GM12872 (cell line): ENCODE data around the gene INTS14.

Source experiments
- TF ChIP-seq, protein P1 (sequence below): IDR thresholded peaks from 3 replicates; pipeline ENCODE4 v1.5.1; 2011; ENCODE audit warnings: low read depth, mild to moderate bottlenecking, low read length, moderate library complexity; ENCODE audit not compliant: insufficient read depth

Gene INTS14

GRCh38 chr15:65599677-65600076, 11.3 kb downstream of the INTS14 start:
- TF ChIP-seq, protein P1, sequence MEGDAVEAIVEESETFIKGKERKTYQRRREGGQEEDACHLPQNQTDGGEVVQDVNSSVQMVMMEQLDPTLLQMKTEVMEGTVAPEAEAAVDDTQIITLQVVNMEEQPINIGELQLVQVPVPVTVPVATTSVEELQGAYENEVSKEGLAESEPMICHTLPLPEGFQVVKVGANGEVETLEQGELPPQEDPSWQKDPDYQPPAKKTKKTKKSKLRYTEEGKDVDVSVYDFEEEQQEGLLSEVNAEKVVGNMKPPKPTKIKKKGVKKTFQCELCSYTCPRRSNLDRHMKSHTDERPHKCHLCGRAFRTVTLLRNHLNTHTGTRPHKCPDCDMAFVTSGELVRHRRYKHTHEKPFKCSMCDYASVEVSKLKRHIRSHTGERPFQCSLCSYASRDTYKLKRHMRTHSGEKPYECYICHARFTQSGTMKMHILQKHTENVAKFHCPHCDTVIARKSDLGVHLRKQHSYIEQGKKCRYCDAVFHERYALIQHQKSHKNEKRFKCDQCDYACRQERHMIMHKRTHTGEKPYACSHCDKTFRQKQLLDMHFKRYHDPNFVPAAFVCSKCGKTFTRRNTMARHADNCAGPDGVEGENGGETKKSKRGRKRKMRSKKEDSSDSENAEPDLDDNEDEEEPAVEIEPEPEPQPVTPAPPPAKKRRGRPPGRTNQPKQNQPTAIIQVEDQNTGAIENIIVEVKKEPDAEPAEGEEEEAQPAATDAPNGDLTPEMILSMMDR, result no peak

- TF ChIP-seq, protein P1, result no peak
Observed at GRCh38 chr15:65598468-65598867, 12.5 kb downstream of the INTS14 start.

DNA sequence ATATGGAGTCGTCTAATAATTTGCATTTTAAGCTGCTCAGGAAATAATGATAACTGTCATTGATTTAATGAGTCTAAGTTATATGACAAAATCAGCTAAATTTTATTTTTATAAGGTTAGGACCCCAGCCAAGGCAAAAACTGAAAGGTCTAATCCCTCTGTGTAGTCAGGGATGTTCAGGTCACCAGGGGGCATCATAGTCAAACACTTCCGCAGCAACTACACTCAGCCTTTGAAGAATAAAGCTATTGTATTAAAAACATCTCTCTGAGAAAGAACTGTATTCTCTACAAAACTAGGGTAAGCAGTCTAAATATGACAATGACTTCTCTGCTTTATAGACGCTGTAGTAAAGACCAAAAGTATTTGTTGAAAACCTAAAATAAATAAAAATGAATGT, 15.0 kb downstream of the INTS14 start:
- TF ChIP-seq, protein P1, result peak; percentile 29; the same call in 2 of the 3 replicates

GRCh38 chr15:65587094-65587493, 23.8 kb downstream of the INTS14 start:
- TF ChIP-seq, protein P1, result no peak

DNA sequence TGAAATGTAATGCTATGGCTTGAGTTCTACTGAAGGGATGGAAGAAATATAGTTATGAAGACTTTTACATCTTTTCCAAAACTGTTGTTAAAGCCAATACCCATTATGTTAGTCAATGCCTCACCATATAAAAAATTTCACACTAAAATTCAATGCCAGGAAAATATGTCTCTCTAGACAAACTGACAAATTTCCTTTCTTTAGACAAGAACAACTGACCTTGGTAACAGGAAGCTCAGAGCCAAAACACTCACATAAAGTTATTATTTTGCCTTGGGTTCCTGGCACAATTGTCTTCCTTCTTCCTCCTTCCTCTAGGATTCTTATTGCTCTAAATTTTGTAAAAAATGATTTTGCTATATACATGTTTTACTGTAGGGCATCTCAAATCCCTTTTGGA, 26.7 kb downstream of the INTS14 start:
- TF ChIP-seq, protein P1, result no peak

DNA sequence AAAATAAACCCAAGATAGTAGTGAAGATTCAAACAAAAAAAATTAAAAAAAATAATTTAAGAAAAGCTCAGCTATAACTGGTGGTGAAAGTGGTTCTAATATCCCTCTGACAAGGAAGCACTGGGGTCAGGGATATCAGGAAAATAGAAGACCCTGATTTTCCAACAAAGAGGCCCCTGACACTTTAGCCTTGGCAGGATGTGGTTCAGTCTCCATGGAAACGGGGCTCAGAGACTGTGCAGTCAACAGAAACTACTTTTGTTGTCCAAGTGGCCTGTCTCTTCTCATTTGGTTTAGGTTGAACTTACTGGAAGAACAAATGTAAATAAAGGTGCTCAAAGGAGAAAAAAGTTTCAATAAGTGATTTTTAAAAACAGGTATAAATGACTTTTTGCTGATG, 27.2 kb downstream of the INTS14 start:
- TF ChIP-seq, protein P1, result no peak

DNA sequence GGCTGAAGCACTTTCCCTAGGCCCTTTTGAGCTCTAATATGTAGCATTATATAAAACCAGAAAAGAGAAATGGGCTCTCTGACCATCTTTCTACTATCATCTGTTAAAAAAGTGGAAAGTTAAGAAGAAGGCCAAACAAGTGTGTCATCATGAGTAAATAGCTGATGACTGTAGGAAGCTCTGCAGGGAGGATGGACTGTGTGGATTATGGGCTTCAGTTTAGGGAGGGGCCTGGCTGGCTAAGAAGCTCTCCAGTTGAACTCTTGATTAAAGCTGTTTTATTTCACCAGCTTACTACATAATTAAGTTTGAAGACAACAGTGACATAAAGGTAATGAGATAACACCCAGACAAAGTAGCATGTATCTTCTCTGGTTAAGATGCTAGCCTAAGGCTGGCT, 30.6 kb downstream of the INTS14 start:
- TF ChIP-seq, protein P1, result no peak

GRCh38 chr15:65579762-65580161, 31.2 kb downstream of the INTS14 start:
- TF ChIP-seq, protein P1, result no peak
